Breast epithelium (tissue), 4 donors: ENCODE results near the gene GDPD5. TPM values are rescaled to one million over a fixed set of nuclear protein-coding genes. Genes with fewer than 3 reads are reported as not detected.
A peak's percentile ranks its signal among the peaks of the same experiment; 100 is the strongest.

ENCODE experiments used
- DNase-seq, 2 donors: peaks; one replicate each; pipeline ENCODE4 v3.0.0-alpha.2; 2019; ENCODE audit warnings: low spot score in 2 of 2
- H3K27ac ChIP-seq, 2 donors: fragments of 200-600 bp; sonication (generic) in 1 of 2; one replicate each; pipeline ENCODE4 v1.5.1; 2016 to 2019; ENCODE audit warnings: mild to moderate bottlenecking in 1 of 2
- H3K27me3 ChIP-seq, 2 donors: fragments of 200-600 bp; sonication (generic) in 1 of 2; one replicate each; pipeline versions ENCODE4 v1.5.1 to v1.6.0; 2017 to 2019; ENCODE audit warnings: control low read depth in 1 of 2, mild to moderate bottlenecking in 1 of 2
- H3K36me3 ChIP-seq: fragments of 200-600 bp; one replicate; pipeline ENCODE4 v1.5.1; 2019
- H3K4me1 ChIP-seq, 2 donors: fragments of 200-600 bp; sonication (generic); one replicate each; pipeline ENCODE4 v1.5.1; 2016 to 2019; ENCODE audit warnings: control low read depth in 1 of 2
- H3K4me3 ChIP-seq, 3 donors: fragments of 200-600 bp; sonication (generic); 1 replicate in 2 of 3; 2 replicates in 1 of 3; pipeline ENCODE4 v1.5.1; 2016 to 2019; ENCODE audit warnings: mild to moderate bottlenecking in 3 of 3, moderate library complexity in 2 of 3
- H3K9me3 ChIP-seq, 2 donors: fragments of 200-600 bp; sonication (generic) in 1 of 2; one replicate each; pipeline ENCODE4 v1.5.1; 2016 to 2019; ENCODE audit warnings: control low read depth in 1 of 2
- CTCF ChIP-seq, 3 donors: fragments of 450-650 bp; IDR thresholded peaks; one replicate each; pipeline ENCODE4 v1.5.1; 2016 to 2017; ENCODE audit warnings: antibody characterized with exemption in 3 of 3, mild to moderate bottlenecking in 3 of 3, moderate library complexity in 3 of 3
- POLR2A ChIP-seq: fragments of 450-650 bp; IDR thresholded peaks from one replicate; pipeline ENCODE4 v1.6.1; 2016; ENCODE audit warnings: antibody characterized with exemption, mild to moderate bottlenecking, moderate library complexity
- POLR2AphosphoS5 ChIP-seq, 3 donors: sonication (generic); formaldehyde crosslinking; IDR thresholded peaks; one replicate each; pipeline ENCODE4 v1.6.1; 2017; ENCODE audit warnings: antibody characterized with exemption in 3 of 3
- intact Hi-C: fragments of 100-400 bp; cut with DNase I; formaldehyde crosslinking; loops from one replicate; pipeline ENCODE4 v1.15.1; 2023; ENCODE audit warnings: low total_unique reads
- total RNA-seq, 3 donors: library from RNA; depleted of rRNA; stranded (reverse); fragments of >200 nt; gene quantifications; one replicate each; pipeline ENCODE4 v1.1.0, GENCODE V29; 2016

GDPD5 gene
- total RNA-seq, 3 donors from 2014 or later = 10.5 to 25.9 (median 14.8) TPM

DNA sequence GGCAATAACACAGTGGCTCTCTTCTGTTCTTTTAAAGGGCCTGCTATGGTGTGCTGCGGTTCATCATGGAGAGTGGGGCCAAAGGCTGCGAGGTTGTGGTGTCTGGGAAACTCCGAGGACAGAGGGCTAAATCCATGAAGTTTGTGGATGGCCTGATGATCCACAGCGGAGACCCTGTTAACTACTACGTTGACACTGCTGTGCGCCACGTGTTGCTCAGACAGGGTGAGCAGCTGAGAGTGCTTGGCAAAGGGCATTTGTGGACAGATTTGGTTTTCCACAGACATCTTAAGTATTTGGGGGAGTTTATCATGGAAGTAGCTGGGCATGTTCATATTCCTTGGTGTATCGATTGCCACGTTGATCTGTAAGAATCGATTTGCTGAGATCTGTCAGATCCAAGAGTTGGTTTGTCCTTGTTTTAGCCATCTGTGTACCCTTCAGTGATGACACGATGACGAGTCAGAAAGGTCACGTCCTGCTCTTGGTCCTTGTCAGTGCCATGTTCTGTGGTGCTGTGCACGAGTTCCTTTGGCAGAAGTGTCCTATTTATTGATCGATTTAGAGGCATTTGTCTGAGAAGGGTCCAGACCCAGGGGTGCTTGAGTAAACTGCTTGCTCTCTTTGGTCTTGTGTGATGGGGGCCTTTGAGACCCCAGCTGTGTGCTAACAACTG, 121.6 kb downstream of the GDPD5 start:
- Histone ChIP-seq H3K4me1 (no peaks in the 10 kb centered on the region), H3K27ac (no peak overlapping the region), H3K27me3 (no peaks in the 10 kb centered on the region), H3K36me3 (no peaks in the 10 kb centered on the region), H3K4me3 (no peak overlapping the region), H3K9me3 (no peaks in the 10 kb centered on the region)
- intact Hi-C loops = no loop called here
- TF ChIP-seq POLR2A (no peak), POLR2AphosphoS5 (IDR thresholded peaks at IDR 0.05) (no peak), CTCF (IDR thresholded peaks at IDR 0.05) (no peak)
- DNase-seq = no peak

GRCh38 chr11:75403037-75403436, 122.7 kb downstream of the GDPD5 start:
- no peak for DNase-seq
- H3K4me3 ChIP-seq = no peak overlapping the region
- H3K4me1 ChIP-seq = no peaks in the 10 kb centered on the region
- H3K27ac ChIP-seq = no peak overlapping the region
- TF ChIP-seq POLR2AphosphoS5 (IDR thresholded peaks at IDR 0.05) (no peak), POLR2A (no peak), CTCF (IDR thresholded peaks at IDR 0.05) (no peak)
- H3K9me3 ChIP-seq = no peaks in the 10 kb centered on the region
- H3K27me3 ChIP-seq = no peaks in the 10 kb centered on the region
- H3K36me3 ChIP-seq = no peaks in the 10 kb centered on the region
- intact Hi-C loops = no loop called here

DNA sequence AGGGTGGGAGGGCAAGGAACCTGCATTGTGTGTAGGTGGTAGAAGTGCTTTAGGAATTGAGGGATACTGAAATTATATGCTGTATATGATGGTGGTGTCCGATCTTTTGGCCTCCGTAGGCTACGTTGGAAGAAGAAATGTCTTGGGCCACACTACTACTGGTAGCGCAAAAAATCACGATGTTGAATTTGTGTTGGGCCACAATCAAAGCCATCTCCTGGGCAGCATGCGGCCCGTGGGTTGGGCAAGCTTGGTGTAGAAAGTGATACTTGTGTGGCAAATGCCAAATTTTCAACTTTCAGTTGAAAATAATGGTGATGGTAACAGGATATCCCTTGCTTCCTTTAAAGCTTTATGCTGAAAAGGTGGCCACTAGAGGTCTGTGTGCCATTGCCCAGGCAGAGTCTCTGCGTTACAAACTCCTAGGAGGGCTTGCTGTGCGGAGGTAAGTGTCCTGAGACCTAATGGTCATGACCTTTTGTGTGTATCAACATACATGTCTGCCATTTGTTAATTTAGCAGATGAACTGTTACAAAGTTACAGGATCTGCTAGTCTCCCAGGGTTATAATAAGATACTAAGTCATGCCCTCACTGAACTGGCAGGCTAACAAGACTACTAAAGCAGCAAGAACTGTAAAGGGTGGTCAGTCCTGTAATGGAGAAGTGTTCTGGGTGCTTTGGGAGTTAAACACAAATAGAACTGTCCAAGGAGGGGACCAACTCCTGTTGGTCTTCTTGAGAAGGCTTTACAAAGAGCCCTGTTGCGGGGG, 123.6 kb downstream of the GDPD5 start:
- Histone ChIP-seq H3K9me3 (no peaks in the 10 kb centered on the region), H3K27ac (no peak overlapping the region), H3K4me3 (peak overlapping the region in 1 of 3 donors; percentile 79), H3K4me1 (no peaks in the 10 kb centered on the region), H3K27me3 (no peaks in the 10 kb centered on the region), H3K36me3 (no peaks in the 10 kb centered on the region)
- intact Hi-C loops = no loop called here
- no peak for DNase-seq
- TF ChIP-seq CTCF (IDR thresholded peaks at IDR 0.05) (no peak), POLR2A (no peak), POLR2AphosphoS5 (IDR thresholded peaks at IDR 0.05) (no peak)

DNA sequence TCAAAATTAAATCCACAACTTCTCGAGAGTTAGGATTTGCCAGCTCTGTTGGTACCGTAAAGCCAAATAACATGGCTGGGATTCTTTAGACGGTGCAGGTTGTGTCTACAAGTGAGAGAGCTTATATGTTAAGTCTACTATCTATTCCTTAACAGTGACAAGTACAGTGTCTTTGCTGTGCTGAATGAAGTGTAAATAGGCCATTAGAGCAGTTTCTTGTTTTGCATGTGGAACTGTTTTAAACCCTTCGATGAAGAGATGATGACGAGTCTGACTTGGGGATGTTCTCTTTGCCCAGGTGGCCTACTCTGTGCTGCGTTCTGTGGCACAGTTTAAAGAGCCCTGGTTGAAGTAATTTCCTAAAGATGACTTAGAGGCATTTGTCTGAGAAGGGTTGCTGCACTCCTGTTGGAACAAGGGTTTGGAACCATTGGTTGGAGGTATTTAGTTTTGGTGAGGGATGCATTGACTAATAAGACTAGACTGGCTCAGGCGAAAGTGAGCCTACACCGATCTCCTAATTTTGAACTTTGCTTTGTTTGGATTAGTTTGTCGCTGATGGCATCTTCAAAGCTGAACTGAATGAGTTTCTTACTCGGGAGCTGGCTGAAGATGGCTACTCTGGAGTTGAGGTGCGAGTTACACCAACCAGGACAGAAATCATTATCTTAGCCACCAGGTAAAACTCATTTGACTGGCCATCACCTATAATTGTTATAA, 125.4 kb downstream of the GDPD5 start:
- TF ChIP-seq CTCF (IDR thresholded peaks at IDR 0.05) (no peak), POLR2AphosphoS5 (IDR thresholded peaks at IDR 0.05) (no peak), POLR2A (no peak)
- intact Hi-C loops = no loop called here
- no peaks in the 10 kb centered on the region for H3K27me3 ChIP-seq
- H3K4me1 ChIP-seq = no peaks in the 10 kb centered on the region
- peak overlapping the region; percentile 69 to 79 (median 72) for H3K4me3 ChIP-seq
- no peaks in the 10 kb centered on the region for H3K9me3 ChIP-seq
- H3K36me3 ChIP-seq = no peaks in the 10 kb centered on the region
- DNase-seq = no peak
- peak overlapping the region; percentile 93 to 95 for H3K27ac ChIP-seq
